Activated T-cell treated with anti-CD3 and anti-CD28 coated beads for 24 hours (primary cell): ENCODE data around the gene ADARB1.

Source experiments
- DNase-seq: peaks from one replicate; pipeline ENCODE4 v3.0.0-alpha.2; 2020; ENCODE audit warnings: low read depth

ADARB1 gene

GRCh38 chr21:45172420-45172819 lies 98.0 kb downstream of the ADARB1 start:
- DNase-seq = no peak

- no peak for DNase-seq
Measured at GRCh38 chr21:45175326-45176095, 101.1 kb downstream of the ADARB1 start.

GRCh38 chr21:45176141-45176540 lies 101.8 kb downstream of the ADARB1 start:
- DNase-seq = no peak

GRCh38 chr21:45177039-45177438 lies 102.7 kb downstream of the ADARB1 start:
- DNase-seq = no peak

- DNase-seq = no peak
Measured at GRCh38 chr21:45178070-45178608, 103.8 kb downstream of the ADARB1 start.

- no peak for DNase-seq
Measured at GRCh38 chr21:45178971-45179370, 104.6 kb downstream of the ADARB1 start.

- DNase-seq = no peak
Measured at GRCh38 chr21:45179568-45180245, 105.3 kb downstream of the ADARB1 start.

- no peak for DNase-seq
Measured at GRCh38 chr21:45180246-45180599, 105.8 kb downstream of the ADARB1 start.

GRCh38 chr21:45182958-45183357 lies 108.6 kb downstream of the ADARB1 start:
- DNase-seq = no peak

GRCh38 chr21:45183852-45184251 lies 109.5 kb downstream of the ADARB1 start:
- no peak for DNase-seq

GRCh38 chr21:45184869-45185268 lies 110.5 kb downstream of the ADARB1 start:
- no peak for DNase-seq

GRCh38 chr21:45186709-45187108 lies 112.3 kb downstream of the ADARB1 start:
- DNase-seq = no peak

GRCh38 chr21:45187646-45188045 lies 113.3 kb downstream of the ADARB1 start:
- DNase-seq = no peak

GRCh38 chr21:45190013-45190412 lies 115.6 kb downstream of the ADARB1 start:
- no peak for DNase-seq

- no peak for DNase-seq
Measured at GRCh38 chr21:45192332-45192731, 118.0 kb downstream of the ADARB1 start.

GRCh38 chr21:45196620-45197019 lies 122.2 kb downstream of the ADARB1 start:
- DNase-seq = no peak

GRCh38 chr21:45199201-45199600 lies 124.8 kb downstream of the ADARB1 start:
- no peak for DNase-seq

GRCh38 chr21:45200031-45200430 lies 125.7 kb downstream of the ADARB1 start:
- no peak for DNase-seq

GRCh38 chr21:45200581-45201296 lies 126.4 kb downstream of the ADARB1 start:
- no peak for DNase-seq

- DNase-seq = no peak
Measured at GRCh38 chr21:45202344-45202743, 128.0 kb downstream of the ADARB1 start.

- DNase-seq = no peak
Measured at GRCh38 chr21:45202889-45203288, 128.5 kb downstream of the ADARB1 start.

GRCh38 chr21:45203983-45204382 lies 129.6 kb downstream of the ADARB1 start:
- no peak for DNase-seq

GRCh38 chr21:45204395-45204794 lies 130.0 kb downstream of the ADARB1 start:
- no peak for DNase-seq
